Keratinocyte (primary cell): ENCODE measurements around the gene SPON1. TPM values are rescaled to one million over a fixed set of nuclear protein-coding genes. Genes with fewer than 3 reads are reported as not detected.

ENCODE experiments used
- DNase-seq: peaks from one replicate; pipeline ENCODE4 v3.0.0-alpha.2; 2011; ENCODE audit warnings: low read depth, missing footprints, low spot score
- FAIRE-seq: peaks from 2 replicates; lab custom pipeline; 2011; peaks lifted over from hg19 to GRCh38; lab: Jason Lieb, UNC
- H2AFZ ChIP-seq: 2 replicates; pipeline ENCODE4 v1.6.0; 2012; ENCODE audit warnings: low read length, control low read depth, inconsistent platforms; ENCODE audit not compliant: control insufficient read depth
- H3K27ac ChIP-seq: 2 replicates; pipeline ENCODE4 v1.5.1; 2011; ENCODE audit warnings: low read length; ENCODE audit not compliant: control insufficient read depth, insufficient read depth
- H3K27me3 ChIP-seq: 3 replicates; pipeline ENCODE4 v1.6.0; 2011; ENCODE audit warnings: low read length; ENCODE audit not compliant: control insufficient read depth, insufficient read depth; ENCODE audit errors: extremely low read depth
- H3K36me3 ChIP-seq, 2 experiments: 2 replicates in 1 of 2; 3 replicates in 1 of 2; pipeline ENCODE4 v1.5.1; 2011; ENCODE audit warnings: low read length in 2 of 2, mild to moderate bottlenecking in 1 of 2; ENCODE audit not compliant: control insufficient read depth in 2 of 2, insufficient read depth in 2 of 2; ENCODE audit errors: extremely low read depth in 1 of 2
- H3K4me1 ChIP-seq: 3 replicates; pipeline ENCODE4 v1.5.1; 2011; ENCODE audit warnings: low read length; ENCODE audit not compliant: control insufficient read depth, insufficient read depth; ENCODE audit errors: extremely low read depth
- H3K4me2 ChIP-seq: 3 replicates; pipeline ENCODE4 v1.6.0; 2011; ENCODE audit warnings: low read depth, low read length; ENCODE audit not compliant: control insufficient read depth, insufficient read depth; ENCODE audit errors: extremely low read depth
- H3K4me3 ChIP-seq, 3 experiments: fragments of 200-600 bp in 1 of 3; sonication (generic) in 1 of 3; 2 replicates in 2 of 3; 3 replicates in 1 of 3; pipeline ENCODE4 v1.5.1; 2011 to 2016; ENCODE audit warnings: low read length in 3 of 3, mild to moderate bottlenecking in 3 of 3, control low read depth in 2 of 3, inconsistent platforms in 1 of 3, low read depth in 1 of 3, mixed read lengths in 1 of 3, mixed run types in 1 of 3, moderate library complexity in 1 of 3; ENCODE audit not compliant: control insufficient read depth in 2 of 3, insufficient read depth in 2 of 3; ENCODE audit errors: extremely low read depth in 1 of 3
- H3K79me2 ChIP-seq: 2 replicates; pipeline ENCODE4 v1.6.0; 2012; ENCODE audit warnings: low read length; ENCODE audit not compliant: control insufficient read depth, insufficient read depth
- H3K9ac ChIP-seq: 3 replicates; pipeline ENCODE4 v1.6.0; 2011; ENCODE audit warnings: low read length; ENCODE audit not compliant: control insufficient read depth, insufficient read depth; ENCODE audit errors: extremely low read depth
- H3K9me1 ChIP-seq: 3 replicates; pipeline ENCODE4 v1.6.0; 2011; ENCODE audit warnings: low read length; ENCODE audit not compliant: control insufficient read depth, insufficient read depth; ENCODE audit errors: extremely low read depth
- H3K9me3 ChIP-seq: 2 replicates; pipeline ENCODE4 v1.5.1; 2012; ENCODE audit warnings: low read depth, low read length; ENCODE audit not compliant: control insufficient read depth
- H4K20me1 ChIP-seq: 3 replicates; pipeline ENCODE4 v1.6.0; 2011; ENCODE audit warnings: low read length; ENCODE audit not compliant: control insufficient read depth, insufficient read depth; ENCODE audit errors: extremely low read depth
- CTCF ChIP-seq, 3 experiments: IDR thresholded peaks in 1 of 3; conservative IDR thresholded peaks in 1 of 3; optimal IDR thresholded peaks in 1 of 3; 2 replicates in 2 of 3; 3 replicates in 1 of 3; pipeline versions ENCODE3 to v1.5.1; 2011; ENCODE audit warnings: low read length in 3 of 3, mild to moderate bottlenecking in 3 of 3, moderate library complexity in 2 of 3, control low read depth in 1 of 3, inconsistent platforms in 1 of 3; ENCODE audit not compliant: insufficient read depth in 2 of 3; ENCODE audit errors: extremely low read depth in 1 of 3
- EZH2 ChIP-seq: IDR thresholded peaks from one replicate; pipeline ENCODE4 v1.6.1; 2012; ENCODE audit warnings: inconsistent platforms, mild to moderate bottlenecking, low read length, moderate library complexity
- dilution Hi-C: fragments of 300-500 bp; cut with MboI; formaldehyde crosslinking; loops from one replicate; pipeline ENCODE4 v1.7.0; 2020; ENCODE audit warnings: low sequenced_read_pairs; ENCODE audit not compliant: extremely low pct_ligation_motif_present
- polyA plus RNA-seq, 5 experiments: library from polyadenylated mRNA; depleted of rRNA in 3 of 5; stranded (reverse) in 3 of 5; stranded (forward) in 1 of 5; unstranded in 1 of 5; fragments of >200 nt; gene quantifications; 1 replicate in 1 of 5; 2 replicates in 3 of 5; 3 replicates in 1 of 5; pipeline versions ENCODE4 v1.2.1 to v1.2.3, GENCODE V29; 2011 to 2012; ENCODE audit warnings: missing spikeins in 2 of 5, low read depth in 1 of 5, low replicate concordance in 1 of 5

SPON1 gene
- polyA plus RNA-seq, 1 donor (not counting 4 experiments of a cell fraction or from before 2014, with no cell fraction given): not detected

- H4K20me1 ChIP-seq: no peaks in the 10 kb centered on the region
- peaks cover 18% of the 10 kb centered on the region for H3K27me3 ChIP-seq
- TF ChIP-seq CTCF (optimal IDR thresholded peaks at IDR 0.05 in 1 of 3, IDR thresholded peaks at IDR 0.05 in 1 of 3, conservative IDR thresholded peaks at IDR 0.05 in 1 of 3; ENCODE audit: extremely low read depth in 1 of 3, insufficient read depth in 2 of 3, low read length in 3 of 3) (no peak), EZH2 (no peak)
- H3K9me1 ChIP-seq: no peaks in the 10 kb centered on the region
- H3K9ac ChIP-seq: no peak overlapping the region
- no peak overlapping the region for H3K27ac ChIP-seq
- no peaks in the 10 kb centered on the region for H3K36me3 ChIP-seq
- H3K4me2 ChIP-seq: no peak overlapping the region
- H3K4me1 ChIP-seq: no peaks in the 10 kb centered on the region
- dilution Hi-C loops: loop anchor here (25.0 kb wide), 2 partner anchors 212 to 263 kb away; no protein-coding TSS in a partner anchor
- H2AFZ ChIP-seq: no peak overlapping the region
- H3K4me3 ChIP-seq: no peak overlapping the region
- DNase-seq: no peak
- FAIRE-seq: no peak
- H3K9me3 ChIP-seq: no peaks in the 10 kb centered on the region
- H3K79me2 ChIP-seq: no peaks in the 10 kb centered on the region
Measured at GRCh38 chr11:13974631-13975030, 12.1 kb downstream of the SPON1 start.

GRCh38 chr11:13983081-13983751 is 20.7 kb downstream of the SPON1 start:
- H3K27ac ChIP-seq: no peak overlapping the region
- H3K4me2 ChIP-seq: no peak overlapping the region
- no peak for FAIRE-seq

More at GRCh38 chr11:13983081-13983751, 20.7 kb downstream of the SPON1 start:
- H3K79me2 ChIP-seq: no peaks in the 10 kb centered on the region
- H3K4me1 ChIP-seq: no peaks in the 10 kb centered on the region
- peaks cover 5% of the 10 kb centered on the region for H3K27me3 ChIP-seq
- no peak for DNase-seq
- H3K9me3 ChIP-seq: no peaks in the 10 kb centered on the region
- no peaks in the 10 kb centered on the region for H3K9me1 ChIP-seq
- H4K20me1 ChIP-seq: no peaks in the 10 kb centered on the region
- no peak overlapping the region for H3K9ac ChIP-seq
- H3K36me3 ChIP-seq: no peaks in the 10 kb centered on the region
- dilution Hi-C loops: no loop called here
- H3K4me3 ChIP-seq: no peak overlapping the region
- TF ChIP-seq CTCF (optimal IDR thresholded peaks at IDR 0.05 in 1 of 3, IDR thresholded peaks at IDR 0.05 in 1 of 3, conservative IDR thresholded peaks at IDR 0.05 in 1 of 3; ENCODE audit: extremely low read depth in 1 of 3, insufficient read depth in 2 of 3, low read length in 3 of 3) (no peak), EZH2 (no peak)
- H2AFZ ChIP-seq: no peak overlapping the region
